AG08396 (cell line): ENCODE results near the gene CCT2.
A peak's percentile ranks its signal among the peaks of the same experiment; 100 is the strongest.

Experiments used
- DNase-seq: peaks from one replicate; pipeline ENCODE4 v3.0.0; 2012; ENCODE audit warnings: low spot score, mixed read lengths

The CCT2 gene

DNA sequence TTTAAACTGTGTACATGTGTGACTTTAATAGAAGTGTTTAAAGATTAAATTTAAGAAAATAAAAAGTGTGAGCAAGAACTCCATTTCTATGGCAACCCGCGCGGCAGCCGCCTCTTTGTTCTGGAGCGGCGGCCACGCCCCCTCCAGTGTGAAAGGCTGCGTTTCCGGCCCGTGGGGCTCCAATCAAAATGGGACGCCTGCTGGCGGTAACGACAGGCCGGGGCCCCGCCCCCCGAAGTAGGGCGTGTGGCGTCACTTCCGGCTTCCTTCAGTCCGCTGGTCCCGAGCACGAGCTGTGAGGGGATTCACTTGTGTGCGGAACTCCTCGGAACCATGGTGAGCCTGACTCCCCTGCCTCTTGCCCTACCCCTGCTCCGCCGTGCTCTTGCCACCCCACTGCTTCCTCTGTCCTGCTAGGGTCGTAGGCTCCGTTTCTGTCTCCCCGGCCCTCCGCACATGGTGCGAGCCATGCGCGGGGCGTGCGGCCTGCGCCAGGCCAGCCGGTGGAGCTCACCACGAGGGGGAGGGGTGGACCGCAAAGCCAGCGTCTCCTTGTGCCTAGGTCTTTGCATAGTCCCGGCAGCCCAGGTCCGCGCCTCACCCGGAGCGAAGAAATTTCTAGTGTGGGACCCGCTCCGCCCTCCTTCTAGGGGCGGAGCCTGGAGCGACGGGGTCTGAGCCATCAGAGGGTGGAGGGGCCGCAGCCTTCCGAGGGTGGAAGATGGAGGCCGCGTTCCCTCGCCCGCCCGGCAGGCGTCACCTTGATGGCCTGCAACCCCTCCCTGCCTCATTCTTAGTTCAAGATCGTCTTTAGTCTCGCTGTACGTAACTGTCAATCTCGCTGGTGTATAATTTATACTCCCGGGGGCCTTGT lies at the start of gene CCT2:
Gene CCT2, plus strand, starts transcription at position 271 of the 874 bp plus-strand sequence. Its CDS starts 63 bp downstream, at position 334.
- DNase-seq = peak; percentile 95

DNA sequence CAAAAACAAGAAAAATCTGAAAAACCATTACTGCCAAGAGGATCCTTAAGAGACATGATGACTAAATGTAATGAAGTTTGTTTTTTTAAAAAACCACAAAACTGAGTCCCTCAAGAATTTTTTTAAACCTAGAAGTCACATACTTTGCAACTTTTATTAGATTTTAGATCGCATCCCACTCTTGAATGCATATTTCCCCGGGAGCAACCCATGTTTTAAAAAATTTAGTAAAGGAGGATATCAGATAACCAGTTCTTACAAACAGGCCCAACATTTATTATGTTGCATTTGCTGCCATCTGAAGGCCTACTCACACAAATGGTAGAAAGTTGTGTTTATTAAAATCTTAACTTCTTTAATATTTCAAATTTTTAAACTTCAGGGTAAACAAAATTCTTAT lies 44.3 kb upstream of the CCT2 start:
- DNase-seq = peak; percentile 29

DNA sequence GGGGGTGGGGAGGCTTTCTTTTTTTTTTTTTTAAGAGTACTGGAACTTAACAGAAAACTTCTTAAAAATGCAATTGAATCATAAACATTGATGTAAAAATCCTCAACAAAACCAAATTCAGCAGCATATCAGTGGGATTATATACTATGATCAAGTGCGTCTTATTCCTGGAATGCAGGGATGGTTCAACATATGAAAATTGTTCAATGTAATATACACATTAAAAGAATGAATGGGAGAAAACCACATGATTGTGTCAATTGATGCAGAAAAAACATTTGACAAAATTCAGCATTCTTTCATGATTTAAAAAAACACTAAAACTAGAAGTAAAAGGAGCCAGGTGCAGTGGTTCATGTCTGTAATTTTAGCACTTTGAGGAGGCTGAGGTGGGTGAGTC lies 41.2 kb upstream of the CCT2 start:
- no peak for DNase-seq

DNA sequence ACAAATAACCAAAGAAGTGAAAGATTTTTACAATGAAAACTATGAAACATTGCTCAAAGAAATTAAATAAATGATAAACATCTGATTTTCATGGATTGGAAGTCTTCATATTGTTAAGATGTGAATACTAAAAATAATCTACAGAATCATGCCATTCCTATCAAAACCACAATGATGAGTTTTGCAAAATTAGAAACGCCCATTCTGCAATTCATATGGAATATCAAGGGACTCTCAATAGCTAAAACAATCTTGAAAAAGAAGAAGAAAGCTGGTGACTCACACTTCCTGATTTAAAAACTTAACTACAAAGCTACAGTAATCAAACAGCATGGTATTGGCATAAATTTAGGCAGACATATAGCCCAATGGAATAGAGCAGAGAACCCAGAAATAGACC lies 40.2 kb upstream of the CCT2 start:
- DNase-seq = no peak

DNA sequence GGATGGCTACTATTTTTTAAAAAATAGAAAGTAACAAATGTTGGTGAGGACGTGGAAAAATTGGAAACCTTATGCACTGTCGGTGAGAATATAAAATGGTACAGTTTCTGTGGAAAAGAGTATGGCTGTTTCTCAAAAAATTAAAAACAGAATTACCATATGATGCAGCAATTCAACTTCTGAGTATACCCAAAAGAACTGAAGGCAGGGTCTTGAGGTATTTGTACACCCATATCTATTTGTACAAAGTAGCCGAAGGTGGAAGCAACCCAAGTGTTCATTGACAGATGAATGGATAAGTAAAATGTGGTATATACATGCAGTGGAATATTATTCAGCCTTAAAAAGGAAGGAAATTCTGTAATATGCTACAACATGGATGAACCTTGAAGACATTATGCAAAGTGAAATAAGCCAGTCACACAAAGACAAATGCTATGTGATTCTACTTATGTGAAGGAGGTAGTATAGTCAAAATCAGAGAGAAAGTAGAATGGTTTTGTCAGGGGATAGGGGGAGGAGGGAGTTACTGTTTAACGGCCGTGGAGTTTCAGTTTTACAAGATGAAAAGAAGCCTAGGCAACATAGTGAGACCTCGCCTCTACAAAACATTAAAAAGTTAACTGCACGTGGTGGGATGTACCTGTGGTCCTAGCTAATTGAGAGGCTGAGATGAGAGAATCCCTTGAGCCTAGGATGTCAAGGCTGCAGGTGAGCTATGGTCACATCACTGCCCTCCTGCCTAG lies 38.4 kb upstream of the CCT2 start:
- DNase-seq = no peak

DNA sequence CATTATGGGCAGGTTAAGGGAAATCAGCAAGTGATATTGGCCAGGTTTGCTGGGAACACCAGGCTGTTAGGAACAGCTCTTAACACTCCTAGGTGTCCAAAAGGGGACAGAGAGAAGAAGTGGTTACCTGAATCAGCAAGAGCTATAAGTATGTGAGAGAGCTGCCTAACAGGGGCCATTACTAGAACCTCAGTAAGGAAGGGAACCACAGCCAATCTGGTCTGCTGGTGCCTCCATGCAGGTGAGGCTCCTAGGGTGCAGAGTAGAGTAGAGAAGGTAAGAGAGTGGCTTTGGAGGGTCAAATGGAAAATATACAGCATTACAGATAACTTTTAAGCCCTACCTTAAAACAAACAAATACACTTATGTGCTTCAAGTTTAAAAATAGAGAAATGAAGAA lies 36.6 kb upstream of the CCT2 start:
- DNase-seq = no peak

DNA sequence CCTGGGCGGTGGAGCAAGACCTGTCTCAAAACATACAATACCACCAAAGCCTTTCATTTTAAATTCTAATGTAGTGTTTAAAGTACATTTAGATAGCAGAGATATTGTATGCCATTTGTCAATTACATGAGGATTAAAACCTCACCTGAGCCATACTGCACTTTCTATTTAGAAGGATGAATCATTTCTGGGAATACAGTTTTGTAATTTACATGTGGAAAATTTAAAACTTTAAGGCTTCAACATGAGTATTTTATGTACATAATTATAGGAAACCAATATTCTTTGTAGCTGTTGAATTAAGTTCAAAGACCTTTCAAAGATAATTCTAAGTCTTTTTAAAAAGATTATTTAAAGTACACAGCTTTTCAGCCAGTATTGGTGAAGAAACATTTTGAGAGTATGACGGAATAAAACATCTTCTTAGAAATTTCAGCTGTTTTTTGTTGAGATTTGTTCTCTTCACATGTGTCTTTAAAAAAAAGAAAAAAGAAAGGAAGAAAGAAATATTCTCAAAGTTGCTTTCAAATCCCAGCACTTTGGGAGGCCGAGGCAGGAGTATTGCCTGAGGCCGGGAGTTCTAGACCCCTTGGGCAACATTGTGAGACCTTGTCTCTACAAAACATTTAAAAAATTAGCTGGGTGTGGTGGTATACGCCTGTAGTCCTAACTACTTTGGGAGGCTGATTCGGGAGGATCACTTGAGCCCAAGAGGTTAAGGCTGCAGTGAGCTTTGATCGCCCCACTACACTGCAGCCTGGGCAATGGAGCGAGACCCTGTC lies 34.5 kb upstream of the CCT2 start:
- DNase-seq = no peak

DNA sequence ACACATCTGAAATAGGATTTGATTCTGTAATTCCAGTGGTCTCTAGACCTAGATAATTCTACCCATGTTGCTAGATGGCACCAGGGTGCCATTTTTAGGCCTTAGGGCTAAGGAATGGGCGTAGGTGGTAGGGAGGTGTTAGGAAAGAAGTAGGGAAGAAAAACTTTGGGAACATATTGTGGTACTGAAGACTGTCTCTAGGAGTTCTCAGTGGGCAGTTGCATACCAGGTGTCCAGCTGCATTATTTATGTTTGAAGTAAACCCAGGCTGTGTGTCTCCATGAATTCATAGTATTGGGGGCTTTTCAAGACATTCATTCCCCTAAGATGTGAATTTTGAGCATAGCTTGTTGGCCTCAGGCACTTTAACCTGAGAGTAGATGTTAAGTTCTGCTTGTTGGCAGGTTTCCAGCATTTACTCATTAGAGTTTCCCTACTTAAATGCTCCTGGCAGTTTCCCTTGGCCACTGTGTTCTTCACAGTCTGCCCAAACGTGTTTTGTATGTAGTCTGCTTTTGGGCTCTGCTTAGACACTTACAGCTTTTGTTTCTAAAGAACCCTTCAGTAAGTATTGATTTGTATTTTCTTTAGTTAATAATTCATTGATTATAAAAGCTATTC lies 31.5 kb upstream of the CCT2 start:
- DNase-seq = no peak

DNA sequence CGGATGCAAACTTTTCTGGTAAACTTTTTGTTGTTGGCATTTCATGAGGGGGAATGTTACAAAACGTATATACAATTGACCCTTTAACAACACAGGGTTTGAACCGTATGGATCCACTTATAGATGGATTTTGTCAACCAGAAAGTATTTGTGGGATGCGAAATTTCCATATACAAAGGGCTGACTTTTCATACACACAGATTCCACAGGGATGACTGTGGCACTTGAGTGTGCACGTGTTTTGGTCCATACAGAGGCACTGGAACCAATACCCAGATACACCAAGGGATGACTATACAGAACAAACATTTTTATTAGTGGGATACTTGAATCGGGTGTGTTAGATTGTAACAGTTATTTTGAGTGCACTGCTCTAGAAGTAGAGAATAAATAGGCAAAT lies 29.8 kb upstream of the CCT2 start:
- DNase-seq = peak; percentile 89

DNA sequence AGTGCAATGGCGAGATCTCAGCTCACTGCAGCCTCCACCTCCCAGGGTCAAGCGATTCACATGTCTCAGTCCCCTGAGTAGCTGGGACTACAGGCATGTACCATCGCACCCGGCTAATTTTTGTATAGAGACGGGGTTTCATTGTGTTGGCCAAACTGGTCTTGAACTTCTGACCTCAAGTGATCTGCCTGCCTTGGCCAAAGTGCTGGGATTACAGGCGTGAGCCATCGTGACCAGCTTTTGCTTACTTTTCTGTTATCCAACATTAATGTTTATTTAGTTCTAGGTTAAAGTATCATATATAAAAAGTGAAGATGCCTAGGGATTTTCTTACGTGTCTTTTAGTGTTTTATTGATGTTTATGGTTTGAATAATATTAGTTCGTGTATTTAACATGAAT lies 28.9 kb upstream of the CCT2 start:
- DNase-seq = no peak

DNA sequence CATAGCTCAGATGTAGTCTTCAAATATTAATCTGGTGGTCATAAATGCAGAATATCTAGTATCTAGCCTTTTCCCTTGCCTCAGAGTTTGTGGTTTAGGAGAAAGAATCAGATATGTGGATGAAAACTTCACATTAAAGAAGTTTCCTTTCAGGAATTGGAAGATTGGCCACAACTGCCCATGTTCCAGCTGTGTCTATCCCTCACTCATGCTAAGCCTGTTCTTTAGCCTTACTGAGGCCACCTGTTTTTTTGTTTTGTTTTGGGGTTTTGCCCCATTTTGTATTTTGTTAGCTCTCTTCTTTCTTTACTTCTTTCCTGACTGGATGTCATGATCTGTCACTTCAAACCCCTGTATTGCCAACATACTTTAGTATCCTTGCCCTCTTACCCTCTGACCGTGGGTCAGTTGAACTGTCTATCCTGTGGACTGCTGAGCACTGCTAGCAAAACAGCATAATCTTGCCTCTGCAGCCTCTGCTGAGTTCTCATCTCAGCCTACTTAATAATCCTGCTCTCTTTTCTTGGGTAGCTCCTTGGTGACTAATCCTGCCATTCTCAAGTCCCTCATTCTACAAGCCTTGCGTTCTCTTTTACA lies 22.0 kb upstream of the CCT2 start:
- no peak for DNase-seq

DNA sequence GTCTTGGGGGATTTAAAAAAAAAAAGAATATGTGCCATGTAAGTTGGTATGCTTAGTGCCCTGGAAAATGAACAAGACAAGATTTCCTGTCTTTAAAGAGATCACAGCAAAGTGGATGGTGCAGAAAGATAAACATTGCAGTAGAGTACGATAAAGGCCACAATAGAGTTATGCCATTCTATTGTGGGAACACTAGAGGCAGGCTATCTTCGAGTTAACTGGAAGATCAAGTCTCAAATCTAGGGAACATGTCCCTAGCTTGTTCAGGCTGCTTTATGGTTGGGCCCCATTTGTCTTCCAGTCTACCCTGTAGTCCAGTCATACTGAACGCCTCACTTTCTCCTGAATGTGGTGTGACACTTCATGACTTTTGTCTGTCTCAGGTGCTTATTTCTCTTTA lies 18.7 kb upstream of the CCT2 start:
- no peak for DNase-seq

DNA sequence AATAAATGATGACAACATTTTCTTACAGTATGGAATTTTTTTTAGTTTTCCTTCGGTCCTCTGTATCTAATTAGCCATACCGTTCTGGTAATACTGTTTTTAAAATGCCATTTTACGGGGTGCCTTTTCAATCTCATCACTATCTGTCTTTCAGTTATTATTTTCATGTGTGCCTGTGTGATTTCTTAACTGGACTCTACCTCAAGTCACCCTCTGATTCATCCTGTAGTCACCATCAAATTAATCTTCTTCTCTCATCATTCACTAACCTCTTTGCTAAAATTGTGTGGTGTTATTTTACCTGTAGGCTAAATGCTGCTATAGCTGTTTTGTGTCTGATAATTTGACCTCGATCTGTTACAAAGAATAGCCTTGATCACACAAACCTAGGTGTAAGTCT lies 16.0 kb upstream of the CCT2 start:
- DNase-seq = no peak

DNA sequence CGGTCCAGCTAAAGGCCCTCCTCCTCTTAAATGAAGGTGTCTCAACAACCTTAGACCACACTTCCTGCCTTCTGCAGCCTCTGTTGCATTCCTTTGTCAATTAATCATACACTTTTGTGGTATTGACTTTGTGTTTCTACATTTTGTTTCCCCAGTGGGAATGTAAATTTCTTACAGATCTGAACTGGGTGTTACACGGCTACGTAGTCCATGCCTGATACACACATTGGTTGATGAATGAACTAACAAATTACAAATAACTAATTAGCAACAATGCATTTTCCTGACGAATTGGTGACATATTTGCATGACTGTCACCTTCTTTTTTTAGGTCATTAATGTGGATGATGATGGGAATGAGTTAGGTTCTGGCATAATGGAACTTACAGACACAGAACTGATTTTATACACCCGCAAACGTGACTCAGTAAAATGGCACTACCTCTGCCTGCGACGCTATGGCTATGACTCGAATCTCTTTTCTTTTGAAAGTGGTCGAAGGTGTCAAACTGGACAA lies 15.2 kb upstream of the CCT2 start:
- peak; percentile 13 for DNase-seq

DNA sequence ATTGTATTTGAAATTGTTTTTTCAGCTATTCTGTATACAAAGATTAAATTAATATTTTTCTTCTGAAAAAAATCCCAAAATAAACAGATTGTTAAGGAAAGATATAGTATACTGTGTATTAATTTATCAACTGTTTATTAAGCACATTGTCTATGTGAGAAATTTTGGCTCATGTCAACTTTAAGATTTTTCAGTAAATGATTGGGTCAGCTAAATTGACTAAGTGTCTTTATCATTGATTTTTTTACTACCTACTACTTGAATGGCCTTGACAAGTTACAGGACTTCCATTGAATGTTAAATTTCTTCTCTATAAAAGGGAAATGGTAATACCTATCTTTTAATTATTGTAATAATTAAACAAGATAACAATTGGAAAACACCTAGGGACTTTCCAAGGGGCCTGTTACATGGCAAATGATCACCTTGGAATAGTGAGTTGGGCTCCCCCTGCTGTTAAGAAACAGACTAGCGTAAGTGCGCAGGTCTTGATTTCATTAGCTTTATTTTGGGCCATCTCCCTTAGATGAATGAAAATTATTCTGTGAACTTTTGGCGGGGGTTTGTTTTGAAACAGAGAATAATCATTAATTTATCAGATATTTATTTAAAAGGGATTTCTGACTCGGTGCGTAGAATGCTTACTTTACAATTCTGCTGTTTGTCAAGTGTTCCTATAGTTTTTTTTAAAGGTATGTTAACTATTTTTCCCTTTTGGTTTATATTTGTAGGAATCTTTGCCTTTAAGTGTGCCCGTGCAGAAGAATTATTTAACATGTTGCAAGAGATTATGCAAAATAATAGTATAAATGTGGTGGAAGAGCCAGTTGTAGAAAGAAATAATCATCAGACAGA lies 14.5 kb upstream of the CCT2 start:
- DNase-seq = peak; percentile 41

DNA sequence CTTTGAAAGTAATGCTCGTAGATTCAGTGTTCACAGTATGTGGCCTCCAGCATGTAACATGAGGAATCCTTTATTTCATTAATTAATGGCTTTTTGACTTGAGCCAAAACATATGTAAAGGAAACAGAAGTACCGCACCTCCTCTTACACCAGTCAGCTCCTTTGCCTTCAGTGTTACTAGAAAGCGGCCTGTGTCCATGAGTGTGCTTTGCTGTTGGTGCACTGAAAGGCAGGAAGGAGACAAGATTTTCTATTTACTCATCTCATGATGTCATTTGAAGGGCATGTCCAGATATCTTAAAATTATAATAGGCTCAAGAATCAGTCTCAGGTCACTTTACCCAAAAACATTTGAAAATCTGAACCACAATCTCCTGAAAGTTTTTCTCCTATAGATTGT lies 9.9 kb upstream of the CCT2 start:
- DNase-seq = no peak

DNA sequence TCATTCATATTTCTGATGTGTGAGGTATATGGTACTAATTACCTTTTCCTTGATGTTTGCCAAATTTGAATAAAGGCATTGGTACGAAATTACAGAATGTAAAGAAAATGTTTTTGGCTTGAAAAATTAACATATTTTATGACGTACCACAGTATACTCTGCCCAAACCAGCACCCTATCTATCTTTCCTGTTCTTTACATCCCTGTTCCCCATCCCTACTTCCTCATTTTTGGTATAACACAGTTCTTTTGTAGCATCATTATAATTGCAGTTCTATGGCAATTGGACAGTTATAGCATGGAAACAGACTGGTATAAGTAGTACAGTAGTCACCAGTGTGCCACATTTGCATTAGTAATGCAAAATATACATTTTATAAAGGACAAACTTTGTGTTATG lies 7.0 kb upstream of the CCT2 start:
- no peak for DNase-seq

DNA sequence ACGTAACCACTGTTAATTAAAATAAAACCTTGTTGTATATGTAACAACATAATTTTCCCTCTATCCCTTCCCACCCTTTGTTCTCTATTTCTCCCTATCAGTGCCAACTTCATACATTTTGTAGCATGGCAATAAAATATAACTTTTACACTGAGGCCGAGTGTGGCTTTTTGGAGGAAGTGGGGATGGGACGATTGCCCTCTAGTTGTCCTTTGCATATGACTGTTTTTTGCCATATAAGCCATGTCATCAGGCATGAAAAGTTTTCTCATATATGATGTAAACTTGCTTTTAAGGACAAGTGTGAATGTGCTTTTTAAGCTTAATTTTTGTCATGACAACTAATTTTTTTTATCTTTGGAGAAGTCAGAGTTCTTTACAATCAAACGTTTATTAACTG lies 6.2 kb upstream of the CCT2 start:
- DNase-seq = no peak

DNA sequence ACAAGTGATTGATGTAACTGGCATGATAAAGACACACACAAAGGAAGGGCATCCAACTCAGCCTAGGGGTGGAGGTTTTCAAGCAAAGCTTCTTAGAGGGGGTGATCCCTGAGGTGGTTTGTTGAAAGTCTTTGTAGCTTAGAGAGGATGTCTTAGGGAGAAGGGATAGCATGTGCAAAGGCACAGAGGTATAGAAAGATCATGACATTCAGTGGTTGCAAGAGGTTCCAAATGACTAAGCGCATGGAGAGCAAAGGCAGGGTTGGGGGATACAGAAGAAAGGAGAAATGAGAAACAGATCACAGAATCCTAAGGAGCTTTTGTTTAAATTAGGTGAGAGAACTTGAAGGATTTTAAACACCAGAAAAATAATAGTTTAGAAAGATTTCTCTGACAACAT lies 5.2 kb upstream of the CCT2 start:
- DNase-seq = no peak

DNA sequence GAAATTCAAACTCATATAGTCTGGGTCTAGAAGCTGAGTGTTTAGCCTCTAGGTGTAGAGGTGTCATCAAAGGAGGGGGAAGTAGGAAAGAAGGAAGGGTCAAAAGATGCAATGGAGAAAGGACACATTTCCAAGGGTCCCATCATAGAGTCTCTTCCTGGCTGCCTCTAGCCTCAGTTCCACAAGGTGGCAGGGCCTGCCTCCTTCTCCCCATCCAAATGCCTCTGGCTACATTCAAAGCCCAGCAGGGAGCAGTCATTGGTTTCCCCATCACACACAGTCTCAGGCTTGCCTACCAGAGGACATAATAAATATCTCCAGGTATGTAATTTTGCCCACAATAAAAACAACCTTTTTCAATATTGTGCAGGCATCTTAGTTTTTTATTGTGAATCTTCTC lies 2.1 kb upstream of the CCT2 start:
- DNase-seq = no peak

DNA sequence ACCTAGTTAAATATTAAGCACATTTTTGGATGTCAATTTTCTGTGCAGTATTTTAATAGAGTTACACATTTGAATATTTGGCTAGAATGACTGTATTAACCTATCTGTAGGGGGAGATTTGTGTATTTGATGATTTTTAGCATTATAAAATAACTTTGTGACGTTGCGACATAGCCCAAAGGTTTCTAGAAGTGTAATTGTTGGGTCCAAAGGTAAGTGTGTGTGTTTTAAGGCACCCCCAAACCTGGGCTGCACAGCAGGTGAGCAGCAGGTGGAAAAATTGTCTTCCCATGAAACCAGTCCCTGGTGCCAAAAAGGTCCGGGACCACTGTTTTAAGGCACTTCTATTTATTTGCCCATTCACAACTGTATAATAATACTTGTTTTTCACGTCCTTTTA lies 3.3 kb downstream of the CCT2 start:
- DNase-seq = no peak
